ENCODE data around the gene GNA12. TPM values are rescaled to one million over a fixed set of nuclear protein-coding genes. Genes with fewer than 3 reads are reported as not detected.
A peak's percentile ranks its signal among the peaks of the same experiment; 100 is the strongest.

GNA12 gene
- total RNA-seq, 2 experiments from 2014 or later = 19.5 to 22.6 TPM

DNA sequence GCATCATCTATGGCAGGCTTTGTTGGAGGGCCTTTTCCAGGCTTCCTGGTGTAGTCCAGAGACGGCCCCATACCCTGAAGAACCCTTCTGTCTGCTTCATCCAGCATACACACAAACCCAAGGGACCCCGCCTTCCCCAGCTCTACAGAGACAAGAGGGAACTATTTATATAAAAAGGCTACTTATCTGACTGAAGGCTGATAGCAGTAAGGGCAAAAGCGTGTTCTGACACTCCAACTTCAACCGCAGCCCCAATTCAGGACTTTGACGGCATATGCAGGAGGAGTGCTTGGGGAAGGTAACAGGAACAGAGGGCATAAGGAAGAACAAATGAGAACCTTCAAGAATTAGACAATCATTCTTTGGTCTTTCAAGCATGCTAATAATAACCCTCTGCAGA lies 21.0 kb downstream of the GNA12 start:
- H3K27ac Mint-ChIP-seq = no peak overlapping the region
- no peaks in the 10 kb centered on the region for H3K27me3 Mint-ChIP-seq
- no peaks in the 10 kb centered on the region for H3K36me3 Mint-ChIP-seq (ENCODE audit: low read depth)
- no peaks in the 10 kb centered on the region for H3K9me3 Mint-ChIP-seq (ENCODE audit: low read depth)
- ChIA-PET POLR2A (no interaction called here), CTCF (no interaction called here)
- ATAC-seq (no peak), DNase-seq (no peak)
- intact Hi-C loops (cut with DNase I, micrococcal nuclease) = no loop called here
- H3K4me1 Mint-ChIP-seq = peaks cover 48% of the 10 kb centered on the region
- no peak overlapping the region for H3K4me3 Mint-ChIP-seq

DNA sequence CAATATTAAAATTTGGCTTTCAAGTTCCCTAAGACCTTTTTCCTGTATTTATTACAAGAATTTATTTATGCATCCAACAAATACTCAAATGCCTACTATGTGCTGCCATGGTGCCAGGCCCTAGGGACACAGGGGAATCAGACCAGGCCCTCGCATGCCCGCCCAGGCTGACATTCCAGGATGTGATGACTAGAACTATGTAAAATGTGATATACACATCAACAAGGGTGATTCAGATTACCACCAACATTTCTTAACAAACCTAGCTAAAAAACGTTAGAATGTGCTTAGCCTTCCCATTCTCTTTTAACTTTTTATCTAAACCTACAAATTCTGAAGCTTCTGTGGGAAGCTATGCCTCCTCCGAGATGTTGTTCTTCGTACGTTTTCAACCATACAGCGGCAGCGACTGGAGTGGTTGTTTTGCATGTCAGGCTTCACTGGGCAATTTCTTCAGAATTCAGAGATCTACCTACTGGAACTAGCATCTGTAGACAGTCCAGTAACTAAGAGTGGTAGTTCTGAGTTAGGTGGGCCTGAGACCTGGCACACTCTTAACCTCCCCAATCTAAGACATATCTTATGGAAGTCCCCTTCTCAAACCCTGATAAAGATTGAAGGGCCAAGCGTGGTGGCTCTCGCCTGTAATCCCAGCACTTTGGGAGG lies 22.1 kb downstream of the GNA12 start:
- ChIA-PET POLR2A (no interaction called here), CTCF (no interaction called here)
- no peaks in the 10 kb centered on the region for H3K9me3 Mint-ChIP-seq (ENCODE audit: low read depth)
- intact Hi-C loops (cut with DNase I, micrococcal nuclease) = no loop called here
- ATAC-seq (no peak), DNase-seq (no peak)
- no peaks in the 10 kb centered on the region for H3K27me3 Mint-ChIP-seq
- no peak overlapping the region for H3K27ac Mint-ChIP-seq
- H3K4me1 Mint-ChIP-seq = peaks cover 48% of the 10 kb centered on the region
- H3K36me3 Mint-ChIP-seq (ENCODE audit: low read depth) = no peaks in the 10 kb centered on the region
- no peak overlapping the region for H3K4me3 Mint-ChIP-seq

DNA sequence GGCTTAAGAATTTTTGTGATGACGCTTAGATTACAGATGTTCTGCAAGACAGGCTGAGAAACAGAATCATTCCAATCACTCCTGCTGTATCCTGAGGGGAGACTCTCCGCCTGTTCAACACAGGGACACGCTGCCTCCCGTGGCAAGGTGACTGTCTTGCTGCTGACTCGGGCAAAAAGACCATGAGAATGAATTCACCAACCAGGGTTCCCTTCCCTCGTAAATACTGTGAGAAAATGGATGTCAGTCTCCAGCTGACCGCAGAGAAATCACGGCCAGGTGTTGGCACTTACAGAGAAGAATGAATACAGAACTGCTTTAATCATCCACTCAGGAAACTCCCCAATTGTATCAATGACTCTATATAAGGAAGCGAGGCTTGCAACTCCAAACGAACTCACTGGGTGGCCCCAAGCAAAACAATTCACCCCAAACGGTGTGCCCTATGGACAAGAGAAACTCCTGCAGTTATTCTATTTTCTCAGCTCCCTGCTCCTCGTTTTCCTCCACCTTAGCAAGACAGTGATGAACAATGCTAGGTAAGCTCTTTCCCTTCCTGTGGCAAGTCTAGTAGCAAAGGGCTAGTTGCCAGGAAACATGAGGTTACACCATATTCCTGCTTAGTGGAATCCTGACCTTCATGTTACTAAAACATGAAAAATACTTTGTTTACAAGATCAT lies 22.8 kb downstream of the GNA12 start:
- CTCF ChIA-PET = interaction anchor here (0.6 kb wide), 1 partner anchor 281 kb away, joined by 3 read pairs; no protein-coding TSS in a partner anchor
- no peaks in the 10 kb centered on the region for H3K9me3 Mint-ChIP-seq (ENCODE audit: low read depth)
- no peak overlapping the region for H3K4me3 Mint-ChIP-seq
- DNase-seq (peak; percentile 19), ATAC-seq (peak; percentile 66)
- peaks cover 43% of the 10 kb centered on the region for H3K4me1 Mint-ChIP-seq
- intact Hi-C loops (cut with DNase I, micrococcal nuclease) = no loop called here
- no peak overlapping the region for H3K27ac Mint-ChIP-seq
- no peaks in the 10 kb centered on the region for H3K36me3 Mint-ChIP-seq (ENCODE audit: low read depth)
- POLR2A ChIA-PET = no interaction called here
- no peaks in the 10 kb centered on the region for H3K27me3 Mint-ChIP-seq

DNA sequence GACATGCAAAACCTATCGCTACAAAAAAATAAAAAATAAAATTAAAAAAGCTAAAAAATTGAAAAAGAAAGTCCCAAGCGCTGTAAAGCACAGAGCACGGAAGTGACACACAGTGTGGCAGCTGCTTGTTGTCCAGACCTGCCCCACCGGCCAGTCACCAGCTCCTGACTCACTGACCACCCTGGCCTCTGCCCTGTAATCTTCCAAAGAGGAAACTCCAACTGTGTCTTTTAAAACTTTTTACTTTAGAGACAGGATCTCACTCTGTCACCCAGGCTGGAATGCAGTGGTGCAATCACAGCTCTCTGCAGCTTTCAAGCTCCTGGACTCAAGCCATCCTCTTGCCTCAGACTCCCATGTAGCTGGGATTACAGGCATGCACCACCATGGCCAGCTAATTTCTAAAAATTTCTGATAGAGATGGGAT lies 23.6 kb downstream of the GNA12 start:
- CTCF ChIA-PET = interaction anchor here (0.9 kb wide), 1 partner anchor 12 kb away, joined by 3 read pairs; no protein-coding TSS in a partner anchor
- no peak for DNase-seq
- no peaks in the 10 kb centered on the region for H3K36me3 Mint-ChIP-seq (ENCODE audit: low read depth)
- no peaks in the 10 kb centered on the region for H3K9me3 Mint-ChIP-seq (ENCODE audit: low read depth)
- intact Hi-C loops (cut with DNase I, micrococcal nuclease) = no loop called here
- H3K4me3 Mint-ChIP-seq = no peak overlapping the region
- ATAC-seq = no peak
- POLR2A ChIA-PET = interaction anchor here (0.7 kb wide), 1 partner anchor 19 kb away, joined by 4 read pairs; no protein-coding TSS in a partner anchor
- no peak overlapping the region for H3K27ac Mint-ChIP-seq
- no peaks in the 10 kb centered on the region for H3K27me3 Mint-ChIP-seq
- peaks cover 42% of the 10 kb centered on the region for H3K4me1 Mint-ChIP-seq

DNA sequence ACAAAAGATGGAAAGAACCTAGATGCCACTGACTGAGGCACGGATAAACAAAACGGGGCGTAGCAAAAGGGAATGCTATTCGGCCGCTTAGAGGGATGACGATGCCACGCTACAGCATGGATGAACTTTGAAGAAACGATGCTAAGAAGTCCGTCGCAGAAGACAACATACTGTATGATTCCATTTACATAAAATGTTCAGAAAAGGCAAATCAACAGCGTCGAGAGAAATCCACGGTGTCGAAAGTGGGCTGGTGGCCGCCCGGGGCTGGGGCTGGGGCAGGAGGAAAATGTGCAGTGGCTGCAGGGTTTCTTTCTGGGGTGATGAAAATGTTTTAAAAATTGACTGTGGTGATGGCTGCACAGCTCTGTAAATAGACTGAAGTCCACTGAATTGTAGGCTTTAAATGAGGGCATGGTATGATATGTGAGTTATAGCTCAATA lies 24.1 kb downstream of the GNA12 start:
- intact Hi-C loops (cut with DNase I, micrococcal nuclease) = no loop called here
- no peak overlapping the region for H3K4me3 Mint-ChIP-seq
- CTCF ChIA-PET = interaction anchor here (0.6 to 0.9 kb wide), 2 partner anchors 12 to 382 kb away, joined by 3 read pairs; no protein-coding TSS in a partner anchor
- ATAC-seq (no peak), DNase-seq (no peak)
- H3K27ac Mint-ChIP-seq = no peak overlapping the region
- peaks cover 40% of the 10 kb centered on the region for H3K4me1 Mint-ChIP-seq
- H3K27me3 Mint-ChIP-seq = no peaks in the 10 kb centered on the region
- H3K36me3 Mint-ChIP-seq (ENCODE audit: low read depth) = no peaks in the 10 kb centered on the region
- POLR2A ChIA-PET = interaction anchor here (0.7 kb wide), 1 partner anchor 18 kb away, joined by 4 read pairs; no protein-coding TSS in a partner anchor
- H3K9me3 Mint-ChIP-seq (ENCODE audit: low read depth) = no peaks in the 10 kb centered on the region

DNA sequence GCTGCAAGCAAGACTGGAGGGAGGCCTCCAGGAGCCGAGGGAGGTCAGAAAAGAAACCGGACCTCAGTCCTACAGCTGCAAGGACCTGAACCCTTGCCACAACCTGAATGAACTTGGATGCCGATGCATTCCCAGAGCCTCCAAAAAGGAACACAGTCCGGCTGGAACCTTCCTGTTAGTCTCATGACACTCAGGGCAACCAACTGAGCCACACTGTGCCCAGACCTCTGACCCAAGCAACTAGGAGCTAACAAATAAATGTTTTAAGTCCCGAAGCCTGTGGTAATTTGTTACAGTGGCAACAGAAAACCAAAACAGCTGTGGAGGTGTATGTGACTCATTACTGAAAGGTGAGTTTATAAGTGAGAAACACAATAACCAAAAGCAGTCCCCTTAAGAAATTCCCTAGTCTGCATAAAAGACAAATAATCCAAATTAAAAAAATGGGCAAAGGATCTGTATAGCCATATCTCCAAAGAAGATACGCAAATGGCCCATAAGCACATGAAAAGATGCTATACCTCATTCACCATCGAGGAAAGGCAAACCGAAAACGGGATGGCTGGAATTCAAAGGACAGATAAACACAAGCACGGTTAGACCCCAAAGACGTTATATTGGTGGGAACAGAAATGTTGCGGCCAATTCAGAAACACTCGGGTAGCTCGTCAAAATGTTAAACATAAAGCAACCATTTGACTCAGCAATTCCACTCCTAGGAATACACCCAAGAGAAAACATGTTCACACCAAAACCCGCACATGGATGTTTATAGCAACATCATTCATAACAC lies 24.8 kb downstream of the GNA12 start:
- POLR2A ChIA-PET = interaction anchor here (0.6 kb wide), 1 partner anchor 115 kb away, joined by 4 read pairs; no protein-coding TSS in a partner anchor
- CTCF ChIA-PET = interaction anchor here (0.6 to 0.9 kb wide), 2 partner anchors 13 to 383 kb away, joined by 3 read pairs; no protein-coding TSS in a partner anchor
- no peaks in the 10 kb centered on the region for H3K9me3 Mint-ChIP-seq (ENCODE audit: low read depth)
- no peak for DNase-seq
- intact Hi-C loops (cut with DNase I, micrococcal nuclease) = no loop called here
- no peaks in the 10 kb centered on the region for H3K36me3 Mint-ChIP-seq (ENCODE audit: low read depth)
- H3K27me3 Mint-ChIP-seq = no peaks in the 10 kb centered on the region
- peaks cover 36% of the 10 kb centered on the region for H3K4me1 Mint-ChIP-seq
- H3K4me3 Mint-ChIP-seq = no peak overlapping the region
- H3K27ac Mint-ChIP-seq = no peak overlapping the region
- peak; percentile 57 for ATAC-seq

DNA sequence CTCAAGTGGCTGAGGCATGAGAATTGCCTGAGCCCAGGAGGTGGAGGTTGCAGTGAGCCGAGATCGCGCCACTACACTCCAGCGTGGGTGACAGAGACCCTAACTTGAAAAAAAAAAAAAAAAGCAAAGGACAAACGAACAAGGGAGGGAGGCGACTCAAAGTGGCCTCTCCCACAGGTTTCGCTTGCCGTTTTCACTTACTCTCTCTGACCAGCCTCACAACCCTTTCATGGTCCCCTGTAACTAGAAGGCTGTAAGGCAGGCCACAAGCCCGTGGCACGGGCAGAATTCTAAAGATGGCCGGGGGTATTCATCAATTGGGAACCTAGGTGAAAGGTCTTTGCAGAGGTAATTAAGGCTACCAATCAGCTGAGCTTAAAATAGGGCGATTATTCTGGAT lies 25.5 kb downstream of the GNA12 start:
- POLR2A ChIA-PET = interaction anchor here (0.6 kb wide), 1 partner anchor 115 kb away, joined by 4 read pairs; no protein-coding TSS in a partner anchor
- H3K4me1 Mint-ChIP-seq = peaks cover 31% of the 10 kb centered on the region

DNA sequence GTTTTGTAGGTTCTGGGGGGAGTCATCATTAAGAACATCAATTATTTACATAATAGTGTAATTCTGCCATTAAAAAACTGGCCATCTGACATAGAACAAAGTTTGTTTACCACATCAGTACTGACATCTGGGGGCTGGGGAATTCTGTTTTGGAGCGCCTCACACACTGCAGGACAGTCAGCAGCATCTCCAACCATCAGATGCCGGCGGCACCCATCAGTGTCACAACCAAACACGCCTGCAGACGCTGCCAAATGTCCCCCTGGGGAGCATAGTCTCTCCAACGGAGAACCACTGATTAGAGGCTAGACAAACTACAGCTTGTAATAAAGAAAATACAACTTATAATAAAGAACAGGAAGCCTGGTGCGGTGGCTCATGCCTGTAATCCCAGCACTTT lies 26.0 kb downstream of the GNA12 start:
- Mint-ChIP-seq H3K9me3 (ENCODE audit: low read depth) (no peaks in the 10 kb centered on the region), H3K36me3 (ENCODE audit: low read depth) (no peaks in the 10 kb centered on the region), H3K4me1 (peaks cover 34% of the 10 kb centered on the region), H3K27me3 (no peaks in the 10 kb centered on the region), H3K4me3 (no peak overlapping the region), H3K27ac (no peak overlapping the region)
- POLR2A ChIA-PET = no interaction called here
- CTCF ChIA-PET = interaction anchor here (0.7 kb wide), 1 partner anchor 227 kb away, joined by 3 read pairs; no protein-coding TSS in a partner anchor
- no peak for DNase-seq
- intact Hi-C loops (cut with DNase I, micrococcal nuclease) = no loop called here
- no peak for ATAC-seq

More for the DNA sequence above, 25.5 kb downstream of the GNA12 start:
- H3K36me3 Mint-ChIP-seq (ENCODE audit: low read depth) = no peaks in the 10 kb centered on the region
- intact Hi-C loops (cut with DNase I, micrococcal nuclease) = no loop called here
- no peak overlapping the region for H3K27ac Mint-ChIP-seq
- DNase-seq (no peak), ATAC-seq (no peak)
- no peaks in the 10 kb centered on the region for H3K27me3 Mint-ChIP-seq
- CTCF ChIA-PET = no interaction called here
- no peaks in the 10 kb centered on the region for H3K9me3 Mint-ChIP-seq (ENCODE audit: low read depth)
- no peak overlapping the region for H3K4me3 Mint-ChIP-seq

DNA sequence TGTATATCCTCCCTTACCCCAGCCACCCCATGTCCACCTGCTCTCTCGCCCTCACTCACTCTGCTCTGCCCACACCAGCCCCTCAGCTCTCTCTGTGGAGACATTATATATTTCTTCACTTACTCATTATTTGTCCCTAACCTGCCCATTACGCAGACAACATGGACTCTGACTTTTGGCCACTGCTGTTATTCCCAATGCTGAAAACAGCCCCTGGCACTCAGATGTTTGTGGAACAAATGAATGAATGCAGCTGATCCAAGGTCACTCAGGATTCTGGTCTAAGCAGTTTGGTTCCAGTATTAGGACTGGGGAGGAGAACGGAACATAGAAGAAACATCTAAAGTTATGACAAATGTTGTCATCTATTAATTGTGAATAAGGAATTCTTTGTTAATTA lies 26.7 kb downstream of the GNA12 start:
- Mint-ChIP-seq H3K4me3 (no peak overlapping the region), H3K27ac (no peak overlapping the region), H3K27me3 (no peaks in the 10 kb centered on the region), H3K36me3 (ENCODE audit: low read depth) (no peaks in the 10 kb centered on the region), H3K4me1 (peaks cover 34% of the 10 kb centered on the region), H3K9me3 (ENCODE audit: low read depth) (no peaks in the 10 kb centered on the region)
- ChIA-PET CTCF (interaction anchor here (0.7 kb wide), 1 partner anchor 227 kb away, joined by 3 read pairs; no protein-coding TSS in a partner anchor), POLR2A (no interaction called here)
- DNase-seq (no peak), ATAC-seq (no peak)
- intact Hi-C loops (cut with DNase I, micrococcal nuclease) = no loop called here

DNA sequence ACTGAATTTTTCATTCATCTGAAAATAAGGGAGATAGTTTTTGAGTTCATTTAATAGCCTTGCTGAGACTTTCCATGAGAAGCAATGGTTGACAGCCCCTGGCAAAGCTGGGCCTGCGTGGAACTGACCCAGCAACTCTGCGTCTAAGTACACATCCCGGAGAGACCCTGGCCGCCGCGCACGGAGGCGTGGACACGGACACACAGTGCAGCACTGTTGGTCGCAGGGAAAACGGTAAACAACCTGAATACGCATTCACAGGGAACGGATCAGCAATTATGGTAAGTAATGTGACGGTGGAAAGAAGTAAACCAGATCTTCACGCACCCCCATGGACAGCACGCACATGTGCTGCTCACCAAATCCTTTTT lies 28.2 kb downstream of the GNA12 start:
- no peak for ATAC-seq
- Mint-ChIP-seq H3K4me1 (peaks cover 19% of the 10 kb centered on the region), H3K9me3 (ENCODE audit: low read depth) (no peaks in the 10 kb centered on the region), H3K36me3 (ENCODE audit: low read depth) (no peaks in the 10 kb centered on the region), H3K4me3 (no peak overlapping the region), H3K27ac (no peak overlapping the region), H3K27me3 (no peaks in the 10 kb centered on the region)
- no peak for DNase-seq
- POLR2A ChIA-PET = no interaction called here
- CTCF ChIA-PET = no interaction called here
- intact Hi-C loops (cut with DNase I, micrococcal nuclease) = no loop called here

Data from activated CD4-positive, alpha-beta T cell treated with anti-CD3 and anti-CD28 coated beads for 36 hours (primary cell).